ENCODE results near the gene AGBL1. TPM values are rescaled to one million over a fixed set of nuclear protein-coding genes. Genes with fewer than 3 reads are reported as not detected.

Gene AGBL1
- total RNA-seq, 6 experiments from 2014 or later, result not detected

DNA sequence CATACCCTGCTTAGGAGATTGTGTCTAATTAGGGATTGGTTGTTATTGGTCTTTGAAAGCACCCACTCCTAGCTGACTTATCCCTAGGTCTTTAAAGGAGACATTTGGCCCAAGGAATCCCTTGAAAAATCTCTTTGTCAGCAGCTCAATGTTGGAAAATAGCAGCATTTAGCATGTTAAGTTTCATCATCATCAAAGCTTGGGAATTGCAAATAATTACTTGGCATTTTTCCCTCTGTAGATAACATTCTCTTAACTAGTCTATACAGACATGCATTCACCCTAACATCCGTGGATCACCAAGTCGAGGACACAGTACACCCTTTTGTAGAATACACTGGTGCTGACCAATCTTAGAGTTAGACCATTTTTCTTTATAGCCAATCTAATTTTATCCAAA is 332.2 kb downstream of the AGBL1 start:
- Histone ChIP-seq H3K4me1 (no peaks in the 10 kb centered on the region), H3K9me3 (no peaks in the 10 kb centered on the region), H3K36me3 (no peaks in the 10 kb centered on the region), H3K27me3 (no peaks in the 10 kb centered on the region), H3K4me3 (no peak overlapping the region), H3K27ac (no peak overlapping the region)
- intact Hi-C loops (cut with DNase I), result no loop called here
- ATAC-seq, result no peak
- TF ChIP-seq POLR2A (IDR thresholded peaks at IDR 0.05), result no peak
- TF ChIP-seq, protein P1, sequence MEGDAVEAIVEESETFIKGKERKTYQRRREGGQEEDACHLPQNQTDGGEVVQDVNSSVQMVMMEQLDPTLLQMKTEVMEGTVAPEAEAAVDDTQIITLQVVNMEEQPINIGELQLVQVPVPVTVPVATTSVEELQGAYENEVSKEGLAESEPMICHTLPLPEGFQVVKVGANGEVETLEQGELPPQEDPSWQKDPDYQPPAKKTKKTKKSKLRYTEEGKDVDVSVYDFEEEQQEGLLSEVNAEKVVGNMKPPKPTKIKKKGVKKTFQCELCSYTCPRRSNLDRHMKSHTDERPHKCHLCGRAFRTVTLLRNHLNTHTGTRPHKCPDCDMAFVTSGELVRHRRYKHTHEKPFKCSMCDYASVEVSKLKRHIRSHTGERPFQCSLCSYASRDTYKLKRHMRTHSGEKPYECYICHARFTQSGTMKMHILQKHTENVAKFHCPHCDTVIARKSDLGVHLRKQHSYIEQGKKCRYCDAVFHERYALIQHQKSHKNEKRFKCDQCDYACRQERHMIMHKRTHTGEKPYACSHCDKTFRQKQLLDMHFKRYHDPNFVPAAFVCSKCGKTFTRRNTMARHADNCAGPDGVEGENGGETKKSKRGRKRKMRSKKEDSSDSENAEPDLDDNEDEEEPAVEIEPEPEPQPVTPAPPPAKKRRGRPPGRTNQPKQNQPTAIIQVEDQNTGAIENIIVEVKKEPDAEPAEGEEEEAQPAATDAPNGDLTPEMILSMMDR (IDR thresholded peaks at IDR 0.05), result no peak
- WGBS (ENCODE audit: insufficient coverage, low coverage, low lambda C conversion rate, missing lambda C conversion rate), result 60% methylated on average over 2 of the region's 2 CpGs
- DNase-seq, result no peak

DNA sequence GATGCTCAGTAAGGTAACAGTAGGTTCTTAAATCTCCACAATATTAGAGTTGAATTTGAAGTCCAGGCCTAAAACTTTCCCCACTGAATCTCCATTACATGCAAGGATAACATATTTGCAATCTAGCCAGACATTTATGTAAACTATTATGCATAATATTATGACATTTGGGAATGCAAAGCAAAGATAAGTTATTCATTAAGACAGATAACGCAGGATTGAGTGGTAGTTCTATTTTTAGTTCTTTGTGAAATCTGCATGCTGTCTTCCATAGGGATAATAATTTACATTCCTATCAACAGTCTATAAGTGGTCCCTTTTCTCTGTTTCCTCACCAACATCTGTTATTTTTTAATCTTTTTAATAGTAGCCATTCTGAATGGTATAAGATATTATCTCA is 333.5 kb downstream of the AGBL1 start:
- WGBS (ENCODE audit: insufficient coverage, low coverage, low lambda C conversion rate, missing lambda C conversion rate), result 33% methylated on average over 1 of the region's 1 CpG
- no peak for ATAC-seq
- intact Hi-C loops (cut with DNase I), result no loop called here

DNA sequence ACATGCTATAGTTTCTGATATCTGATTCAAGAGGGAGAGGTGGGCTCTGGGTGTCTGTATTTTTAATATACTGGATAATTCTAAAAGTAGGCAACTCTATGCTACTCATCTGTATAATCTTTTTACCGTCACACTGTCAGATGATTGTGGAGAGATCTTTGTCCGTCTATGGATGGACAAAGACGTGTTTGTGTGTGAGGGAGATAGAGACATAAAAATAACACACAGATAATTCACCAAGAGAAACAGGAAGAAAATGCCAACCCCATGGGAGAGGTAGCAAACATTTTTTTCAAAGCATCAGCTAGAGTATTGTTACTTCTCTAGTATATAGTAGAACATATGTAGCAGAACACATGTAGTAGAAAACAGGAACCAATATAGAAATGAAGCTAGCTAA is 346.1 kb downstream of the AGBL1 start:
- H3K27me3 ChIP-seq, result no peaks in the 10 kb centered on the region
- H3K27ac ChIP-seq, result no peak overlapping the region
- no peaks in the 10 kb centered on the region for H3K4me1 ChIP-seq
- ATAC-seq, result no peak
- no peak for TF ChIP-seq POLR2A (IDR thresholded peaks at IDR 0.05)
- TF ChIP-seq, protein P1 (IDR thresholded peaks at IDR 0.05), result no peak
- H3K4me3 ChIP-seq, result no peak overlapping the region
- intact Hi-C loops (cut with DNase I), result no loop called here
- DNase-seq, result no peak
- WGBS (ENCODE audit: insufficient coverage, low coverage, low lambda C conversion rate, missing lambda C conversion rate), result 79% methylated on average over 3 of the region's 3 CpGs
- H3K9me3 ChIP-seq, result no peaks in the 10 kb centered on the region
- H3K36me3 ChIP-seq, result no peaks in the 10 kb centered on the region

More for the DNA sequence above, 333.5 kb downstream of the AGBL1 start:
- no peaks in the 10 kb centered on the region for H3K27me3 ChIP-seq
- H3K9me3 ChIP-seq, result no peaks in the 10 kb centered on the region
- no peak overlapping the region for H3K4me3 ChIP-seq
- no peak for DNase-seq
- no peak for TF ChIP-seq POLR2A (IDR thresholded peaks at IDR 0.05)
- TF ChIP-seq, protein P1 (IDR thresholded peaks at IDR 0.05), result no peak
- H3K36me3 ChIP-seq, result no peaks in the 10 kb centered on the region
- no peaks in the 10 kb centered on the region for H3K4me1 ChIP-seq
- H3K27ac ChIP-seq, result no peak overlapping the region

DNA sequence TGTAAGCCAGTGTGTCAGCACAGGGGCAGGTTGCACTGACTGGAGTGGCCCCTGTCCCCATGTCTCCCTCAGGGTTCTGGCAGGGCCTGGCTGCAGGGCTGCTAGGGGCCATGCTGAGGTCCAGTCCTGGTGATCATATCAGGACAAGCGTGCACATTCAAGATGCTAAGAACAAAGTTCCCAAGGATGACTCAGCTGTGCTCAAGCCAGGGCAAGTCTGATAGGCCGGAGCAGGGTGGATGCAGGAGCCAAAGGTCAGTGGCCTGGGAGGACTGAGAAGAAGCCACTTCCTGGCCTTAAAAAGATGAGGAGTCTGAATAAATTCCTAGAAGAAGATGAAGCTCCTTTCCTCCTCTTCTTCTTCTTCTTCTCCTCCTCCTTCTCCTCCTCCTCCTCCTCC is 353.2 kb downstream of the AGBL1 start:
- peak in 1 of 3 donors; percentile 40 for DNase-seq
- WGBS (ENCODE audit: insufficient coverage, low coverage, low lambda C conversion rate, missing lambda C conversion rate), result 28% methylated on average over 2 of the region's 2 CpGs
- Histone ChIP-seq H3K9me3 (no peaks in the 10 kb centered on the region), H3K4me3 (no peak overlapping the region), H3K4me1 (no peaks in the 10 kb centered on the region), H3K27ac (no peak overlapping the region), H3K36me3 (no peaks in the 10 kb centered on the region), H3K27me3 (no peaks in the 10 kb centered on the region)
- ATAC-seq, result no peak
- TF ChIP-seq, protein P1 (IDR thresholded peaks at IDR 0.05), result no peak
- no peak for TF ChIP-seq POLR2A (IDR thresholded peaks at IDR 0.05)
- intact Hi-C loops (cut with DNase I), result no loop called here

DNA sequence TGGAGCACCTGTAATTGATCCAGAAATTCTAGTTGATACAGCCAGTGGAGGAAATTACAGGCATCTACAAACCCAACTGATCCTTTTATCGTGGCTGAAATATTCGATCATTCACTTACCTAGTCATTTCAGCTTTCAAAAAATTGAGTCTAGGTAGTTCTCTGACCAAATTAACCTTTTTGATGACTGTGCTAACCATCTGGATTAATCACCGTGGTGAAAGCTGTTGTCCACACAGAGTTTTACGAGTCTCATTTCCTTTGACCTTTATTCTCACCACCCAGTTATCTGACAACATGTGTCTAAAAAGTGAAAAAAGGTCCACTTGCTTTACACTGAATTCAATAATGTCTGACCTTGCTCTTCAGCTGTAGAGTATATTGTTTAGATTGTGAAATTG is 354.3 kb downstream of the AGBL1 start:
- Histone ChIP-seq H3K36me3 (no peaks in the 10 kb centered on the region), H3K4me3 (no peak overlapping the region), H3K9me3 (no peaks in the 10 kb centered on the region), H3K27me3 (no peaks in the 10 kb centered on the region), H3K27ac (no peak overlapping the region), H3K4me1 (no peaks in the 10 kb centered on the region)
- whole genome bisulfite sequencing (ENCODE audit: insufficient coverage, low coverage, low lambda C conversion rate, missing lambda C conversion rate), result 34% methylated on average over 4 of the region's 4 CpGs
- no peak for ATAC-seq
- intact Hi-C loops (cut with DNase I), result no loop called here
- TF ChIP-seq, protein P1 (IDR thresholded peaks at IDR 0.05), result no peak
- no peak for TF ChIP-seq POLR2A (IDR thresholded peaks at IDR 0.05)
- no peak for DNase-seq

Measured in right lobe of liver (tissue), 6 donors.